GM20431 (cell line): ENCODE measurements around the gene LYVE1.
"Not testable (repeated sequence)": the region's sequence is repeated elsewhere in the genome, so short reads cannot be mapped to it uniquely, and the experiment has no call there.

Experiments
- in situ Hi-C: fragments of 300-500 bp; cut with MseI, MboI; formaldehyde crosslinking; loops from one replicate; pipeline ENCODE4 v1.15.0; 2020; ENCODE audit warnings: low sequenced_read_pairs; ENCODE audit not compliant: unreplicated experiment

The LYVE1 gene

DNA sequence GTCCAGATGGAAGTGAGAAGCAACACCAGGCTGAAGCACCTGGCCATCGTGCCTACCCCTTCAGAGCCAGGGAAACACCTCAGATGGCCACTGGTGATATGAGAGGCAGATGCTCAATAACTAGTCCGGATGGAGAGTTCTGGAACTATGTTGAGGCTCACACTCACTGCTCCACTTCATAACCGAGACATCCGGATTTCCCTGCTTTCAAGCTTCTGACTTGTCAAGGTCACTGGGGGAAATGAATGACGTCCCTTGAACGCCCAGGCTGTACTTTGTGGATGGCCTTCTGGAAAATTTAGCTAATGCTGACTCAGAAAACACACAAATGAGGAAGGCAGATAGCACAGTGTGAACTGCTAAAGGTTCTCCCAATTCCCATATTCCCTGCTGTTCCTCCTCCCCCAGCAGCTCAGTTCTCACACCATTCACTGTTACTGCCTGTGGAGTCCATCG is at the start of gene LYVE1:
Gene LYVE1 (minus strand): TSS at position 180 of the 456 bp plus-strand sequence. CDS start 133 bp downstream, at position 47.
- in situ Hi-C loops, result no loop called here

DNA sequence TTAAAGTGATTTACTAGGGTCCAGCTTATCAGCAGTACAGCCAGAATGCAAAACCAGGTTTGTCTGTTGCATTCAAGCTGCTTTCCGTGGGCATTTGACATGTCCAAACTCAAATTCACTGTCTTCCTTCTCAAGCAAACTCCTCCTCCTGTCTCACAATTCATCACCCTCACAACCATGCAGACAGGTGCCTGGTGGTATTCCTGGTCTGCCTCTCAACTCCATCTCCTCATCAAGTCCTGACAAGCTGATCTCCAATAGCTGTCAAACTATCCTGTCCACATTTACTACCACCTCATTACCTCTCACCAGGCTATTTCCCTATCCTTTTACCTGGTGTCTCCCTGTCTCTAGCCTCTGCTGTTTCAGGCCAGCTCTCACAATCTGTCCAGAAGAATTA is 49.1 kb upstream of the LYVE1 start:
- in situ Hi-C loops, result no loop called here

GRCh38 chr11:10611979-10612862 is 43.8 kb upstream of the LYVE1 start:
- in situ Hi-C loops, result no loop called here

- in situ Hi-C loops, result no loop called here
Measured at GRCh38 chr11:10609636-10610035, 41.2 kb upstream of the LYVE1 start.

DNA sequence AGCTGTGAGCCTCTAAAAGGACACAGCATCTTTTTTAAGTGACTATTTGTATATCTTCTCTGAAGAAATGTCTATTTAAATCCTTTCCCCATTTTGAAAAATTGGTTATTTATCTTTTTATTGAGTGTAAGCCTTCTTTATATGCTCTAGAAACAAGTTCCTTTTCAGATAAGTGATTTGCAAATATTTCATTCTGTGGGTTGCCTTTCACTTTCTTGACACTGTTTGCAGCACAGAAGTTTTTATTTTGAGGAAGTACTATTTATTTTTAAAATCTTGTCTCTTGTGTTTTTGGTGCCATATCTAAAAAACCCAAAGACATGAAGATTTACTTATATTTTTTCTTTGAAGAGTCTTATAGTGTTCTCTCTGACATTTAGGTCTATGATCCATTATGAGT is 40.1 kb upstream of the LYVE1 start:
- in situ Hi-C loops, result no loop called here

DNA sequence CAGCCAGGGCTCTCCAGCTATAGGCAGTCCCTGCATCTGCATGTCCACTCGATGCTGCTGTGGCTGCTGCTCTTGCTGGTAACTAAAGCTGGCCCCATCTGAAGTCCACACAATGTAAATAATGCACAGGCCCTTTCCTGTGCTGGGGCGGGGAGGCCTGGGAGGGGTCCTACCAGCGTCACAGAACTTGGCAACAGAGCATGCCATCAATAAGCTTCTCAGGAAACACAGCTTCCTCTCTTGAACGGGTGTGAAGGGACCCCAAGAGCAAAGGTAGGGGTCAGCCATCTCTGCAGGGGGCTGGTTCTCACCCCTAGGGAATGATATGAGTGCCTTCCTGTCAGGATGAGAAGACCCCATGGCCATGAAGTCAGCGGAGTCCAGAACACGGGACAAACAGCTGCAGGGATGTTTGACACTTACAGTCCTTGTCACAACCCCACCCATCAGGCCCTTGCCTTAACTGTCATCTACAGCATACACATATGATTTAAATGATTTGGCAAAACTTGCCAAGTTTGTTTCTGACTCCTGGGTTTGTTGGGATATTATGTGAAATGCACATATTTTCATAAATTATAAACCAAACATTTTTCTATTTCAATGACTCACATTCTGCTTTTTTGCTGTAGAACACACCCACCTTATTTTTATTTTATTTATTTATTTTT is 39.1 kb upstream of the LYVE1 start:
- in situ Hi-C loops, result no loop called here

DNA sequence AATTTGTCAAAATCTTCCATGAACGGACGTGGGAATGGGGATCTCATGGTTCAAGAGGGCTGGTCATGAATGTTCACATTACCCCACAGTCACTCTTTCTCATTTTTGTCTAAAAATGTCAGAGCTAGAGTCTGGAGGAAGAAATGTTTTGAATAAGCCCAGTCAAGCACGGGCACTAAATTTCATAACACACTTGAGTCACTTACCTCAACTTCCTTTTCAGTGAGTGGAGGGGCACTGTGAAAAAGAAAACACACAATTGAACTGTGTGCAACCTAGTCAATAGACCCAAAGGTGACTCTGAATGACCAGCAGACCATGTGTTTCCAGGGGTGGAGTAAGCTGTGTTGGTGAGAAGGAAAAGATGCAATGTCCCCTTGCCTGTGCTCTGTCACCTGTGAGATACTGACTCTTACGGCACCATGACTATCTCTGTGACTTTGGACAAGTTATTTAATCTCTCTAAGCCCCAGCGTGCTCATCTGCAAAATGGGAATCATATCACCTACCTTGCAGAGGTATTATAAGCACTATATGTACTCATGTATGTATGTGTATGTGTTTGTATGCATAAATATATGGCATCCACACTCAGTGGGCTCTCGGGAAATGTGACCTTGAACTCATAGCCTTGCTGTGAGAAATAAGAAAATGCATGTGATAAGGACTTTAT is 38.2 kb upstream of the LYVE1 start:
- in situ Hi-C loops, result no loop called here

GRCh38 chr11:10605941-10606381 is 37.5 kb upstream of the LYVE1 start:
- in situ Hi-C loops, result no loop called here

GRCh38 chr11:10604798-10605197 is 36.3 kb upstream of the LYVE1 start:
- in situ Hi-C loops, result no loop called here

DNA sequence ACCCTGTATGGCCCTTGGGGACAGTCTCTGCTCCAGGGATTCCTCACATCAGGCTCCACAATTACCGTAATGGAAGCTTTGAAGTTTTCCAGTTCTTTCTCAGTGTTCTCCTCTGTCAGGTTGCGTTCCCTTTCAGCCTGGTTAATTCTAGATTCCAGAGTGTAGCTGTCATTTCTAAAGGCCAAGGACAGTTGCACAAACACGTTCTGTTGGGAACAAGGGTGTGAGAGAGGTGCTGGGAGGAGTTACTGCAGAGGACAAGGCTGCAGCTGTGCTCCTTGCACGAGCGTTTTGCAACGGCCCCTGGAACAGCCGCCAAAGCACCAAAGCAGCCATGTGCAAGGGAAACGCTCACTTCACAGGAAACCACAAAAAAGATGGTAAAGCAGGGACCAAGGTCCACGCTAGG is 35.9 kb upstream of the LYVE1 start:
- in situ Hi-C loops, result no loop called here

DNA sequence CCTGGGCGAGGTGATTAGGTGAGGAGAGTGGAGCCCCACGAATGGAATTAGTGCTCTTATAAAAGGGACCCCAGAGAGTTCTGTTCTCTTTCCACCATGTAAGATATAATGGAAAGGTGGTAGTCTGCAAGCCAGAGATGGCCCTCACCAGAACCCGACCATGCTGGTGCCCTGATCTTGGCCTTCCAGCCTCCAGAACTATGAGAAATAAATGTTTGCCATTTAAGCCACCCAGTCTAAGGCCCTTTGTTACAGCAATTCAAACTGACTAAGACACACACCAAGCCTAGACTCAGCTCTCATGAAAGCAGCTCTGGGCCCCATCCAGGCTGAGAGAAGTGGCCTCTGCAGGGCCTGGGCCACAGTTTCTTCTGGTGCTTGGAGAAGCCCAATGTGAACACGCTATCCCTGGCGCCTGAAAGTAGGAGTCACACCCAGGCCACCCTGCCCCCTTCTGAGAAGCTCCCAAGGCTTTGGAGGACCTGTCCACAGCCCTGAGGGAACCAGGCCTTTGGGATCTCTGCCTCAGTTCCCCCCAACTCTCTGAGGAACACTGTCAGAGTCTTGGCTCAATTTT is 35.3 kb upstream of the LYVE1 start:
- in situ Hi-C loops, result no loop called here

DNA sequence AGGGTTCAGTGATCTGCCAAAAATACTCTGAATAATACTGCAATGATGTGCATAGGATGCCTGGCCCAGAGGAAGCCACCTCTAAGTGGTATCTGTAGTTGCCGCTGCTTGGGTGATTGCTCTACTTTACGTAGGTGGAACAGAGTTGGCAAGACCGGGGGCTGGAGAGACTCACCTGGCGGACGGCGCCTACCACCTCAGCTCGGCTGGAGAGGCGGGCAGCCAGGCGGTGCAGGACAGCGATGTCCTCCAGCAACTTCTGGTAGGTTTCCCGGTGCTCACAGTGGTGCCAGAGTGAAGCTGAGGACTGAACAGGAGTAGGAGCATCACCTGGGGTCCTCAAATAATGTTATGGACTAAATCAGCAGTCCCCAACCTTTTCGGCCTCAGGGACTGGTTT is 34.5 kb upstream of the LYVE1 start:
- in situ Hi-C loops, result no loop called here

GRCh38 chr11:10602366-10602765 is 33.9 kb upstream of the LYVE1 start:
- in situ Hi-C loops, result no loop called here

DNA sequence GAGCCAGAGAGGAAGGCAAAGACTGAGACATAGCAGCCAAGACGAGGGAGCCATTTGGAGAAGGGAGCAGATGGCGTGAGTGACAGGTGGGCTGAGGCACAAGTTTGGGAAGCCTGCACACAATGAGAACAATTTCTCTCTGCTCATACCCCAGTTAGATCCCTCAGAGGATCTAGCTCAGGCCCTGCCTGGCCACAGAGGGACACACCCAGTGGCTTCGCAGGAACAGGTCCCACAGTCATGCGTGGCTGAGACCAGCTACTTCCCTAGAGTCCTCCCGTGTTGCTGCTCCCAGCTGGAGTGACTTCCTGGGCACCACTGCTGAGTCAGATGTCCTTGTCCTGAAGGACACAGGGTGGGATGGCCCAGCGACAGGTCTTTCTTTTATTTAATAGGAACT is 33.4 kb upstream of the LYVE1 start:
- in situ Hi-C loops, result no loop called here

- in situ Hi-C loops, result no loop called here
Measured at GRCh38 chr11:10600570-10601248, 32.2 kb upstream of the LYVE1 start.

DNA sequence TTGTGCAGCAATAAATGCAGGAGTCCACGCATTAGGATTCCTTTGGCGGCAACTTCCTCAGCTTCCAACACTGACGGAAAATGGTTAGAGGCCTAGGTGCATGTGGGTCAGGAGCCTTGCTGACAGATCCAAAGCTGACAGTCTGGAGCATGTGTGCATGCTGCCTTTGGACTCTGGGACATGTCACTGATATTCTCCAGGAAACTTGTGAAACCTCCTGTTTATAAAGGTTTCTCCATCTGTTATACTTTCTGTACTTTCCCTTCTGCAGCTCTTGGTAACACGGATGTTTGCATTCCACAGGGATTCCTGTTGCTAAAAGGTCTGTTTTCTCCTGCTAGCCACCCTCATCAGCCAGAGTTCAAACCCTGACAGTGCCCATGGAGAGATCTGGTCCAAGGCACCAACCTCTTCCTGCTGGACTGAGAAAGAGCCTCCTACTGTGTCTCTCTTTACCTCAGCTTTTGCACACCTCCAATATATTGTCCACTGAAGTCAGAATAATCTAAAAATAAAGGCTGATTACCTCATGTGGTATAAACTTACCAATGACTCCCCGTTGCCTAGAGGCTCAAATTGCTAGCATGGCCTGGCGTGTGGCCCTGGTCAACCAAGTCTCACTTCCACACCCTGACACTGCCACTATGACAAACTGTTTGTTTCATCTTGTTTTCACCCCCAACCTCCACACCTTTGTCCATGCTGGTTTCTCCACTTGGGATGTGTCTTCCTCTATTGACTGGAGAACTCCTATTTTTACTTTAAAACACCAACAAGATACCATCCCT is 31.1 kb upstream of the LYVE1 start:
- in situ Hi-C loops, result no loop called here

DNA sequence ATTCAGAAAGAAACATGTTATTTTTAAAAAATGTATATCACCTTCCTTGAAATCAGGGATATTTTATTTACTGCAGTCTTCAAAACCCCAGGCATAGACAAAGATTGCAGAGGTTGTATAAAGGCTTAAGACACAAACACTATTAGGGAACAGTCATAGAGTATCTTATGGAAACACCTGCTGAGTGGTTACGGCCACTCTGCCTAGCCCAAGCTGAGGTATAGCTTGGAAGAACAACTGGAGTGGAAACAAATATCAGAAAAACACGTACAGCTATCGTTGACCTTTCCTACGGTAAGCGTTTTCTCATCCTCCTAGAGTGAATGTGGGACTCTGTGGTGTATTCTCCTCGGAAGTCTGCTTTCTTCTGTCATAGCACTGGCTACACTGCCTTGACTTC is 30.4 kb upstream of the LYVE1 start:
- in situ Hi-C loops, result no loop called here

DNA sequence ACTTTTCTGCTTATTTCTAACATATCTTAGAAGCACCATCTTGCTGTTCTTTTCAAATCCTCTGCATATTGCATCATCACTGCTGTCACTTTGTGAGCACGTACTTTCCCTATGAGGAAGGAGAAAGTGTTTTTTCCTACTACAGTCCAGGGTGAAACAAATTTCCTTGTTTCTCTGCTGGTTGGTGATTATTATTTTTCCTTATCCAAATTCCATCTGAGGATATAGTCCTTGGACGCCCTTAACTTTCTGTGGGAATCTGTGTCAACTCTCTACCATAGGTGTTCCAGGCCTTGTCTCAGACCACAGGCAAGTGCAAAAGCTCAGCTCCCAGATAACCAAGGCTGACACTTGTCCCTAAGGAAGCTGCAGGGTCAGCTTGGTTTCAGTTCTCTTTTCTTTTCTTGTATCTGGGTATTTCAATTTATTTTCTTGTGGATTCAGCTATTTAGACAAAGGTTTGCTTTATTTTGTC is 29.4 kb upstream of the LYVE1 start:
- in situ Hi-C loops, result no loop called here

DNA sequence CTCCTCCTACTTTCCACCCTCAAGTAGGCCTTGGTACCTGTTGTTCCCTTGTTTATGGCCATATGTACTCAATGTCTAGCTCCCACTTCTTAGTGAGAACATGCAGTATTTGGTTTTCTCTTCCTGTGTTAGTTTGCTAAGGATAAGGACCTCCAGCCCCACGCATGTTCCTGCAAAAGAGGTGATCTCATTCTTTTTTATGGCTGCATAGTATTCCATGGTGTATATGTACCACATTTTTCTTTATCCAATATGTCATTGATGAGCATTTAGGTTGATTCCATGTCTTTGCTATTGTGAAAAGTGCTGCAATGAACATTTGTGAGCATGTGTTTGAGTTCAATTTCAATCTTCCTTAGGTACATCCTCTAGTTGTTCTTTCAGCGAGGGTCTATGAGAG is 27.4 kb upstream of the LYVE1 start:
- in situ Hi-C loops, result not testable (repeated sequence)
